ENCODE measurements around the gene SELPLG.
"Not testable (repeated sequence)": the region's sequence is repeated elsewhere in the genome, so short reads cannot be mapped to it uniquely, and the experiment has no call there.

SELPLG gene

GRCh38 chr12:108633534-108634248 is at the start of gene SELPLG:
SELPLG (minus strand) TSS chr12:108633894; CDS start chr12:108624307, 9,587 bp downstream.
- peak; percentile 93 for DNase-seq

- no peak for DNase-seq
Measured at GRCh38 chr12:108681317-108681716, 47.6 kb upstream of the SELPLG start.

- DNase-seq: no peak
Measured at GRCh38 chr12:108679106-108679681, 45.5 kb upstream of the SELPLG start.

- no peak for DNase-seq
Measured at GRCh38 chr12:108678104-108678730, 44.5 kb upstream of the SELPLG start.

GRCh38 chr12:108677381-108677780 is 43.7 kb upstream of the SELPLG start:
- DNase-seq: no peak

- no peak for DNase-seq
Measured at GRCh38 chr12:108676707-108677106, 43.0 kb upstream of the SELPLG start.

GRCh38 chr12:108675792-108676191 is 42.1 kb upstream of the SELPLG start:
- DNase-seq: no peak

- no peak for DNase-seq
Measured at GRCh38 chr12:108672054-108672453, 38.4 kb upstream of the SELPLG start.

- no peak for DNase-seq
Measured at GRCh38 chr12:108671110-108671509, 37.4 kb upstream of the SELPLG start.

GRCh38 chr12:108670066-108670631 is 36.5 kb upstream of the SELPLG start:
- no peak for DNase-seq

GRCh38 chr12:108668542-108668941 is 34.8 kb upstream of the SELPLG start:
- no peak for DNase-seq

GRCh38 chr12:108668063-108668462 is 34.4 kb upstream of the SELPLG start:
- no peak for DNase-seq

- no peak for DNase-seq
Measured at GRCh38 chr12:108667349-108667748, 33.7 kb upstream of the SELPLG start.

- no peak for DNase-seq
Measured at GRCh38 chr12:108666401-108666881, 32.7 kb upstream of the SELPLG start.

GRCh38 chr12:108665608-108666202 is 32.0 kb upstream of the SELPLG start:
- no peak for DNase-seq

- peak; percentile 88 for DNase-seq
Measured at GRCh38 chr12:108664338-108665258, 30.9 kb upstream of the SELPLG start.

- DNase-seq: no peak
Measured at GRCh38 chr12:108663324-108664015, 29.8 kb upstream of the SELPLG start.

GRCh38 chr12:108658115-108658514 is 24.4 kb upstream of the SELPLG start:
- DNase-seq: not testable (repeated sequence)

GRCh38 chr12:108657130-108657745 is 23.5 kb upstream of the SELPLG start:
- no peak for DNase-seq

GRCh38 chr12:108656247-108656646 is 22.6 kb upstream of the SELPLG start:
- not testable (repeated sequence) for DNase-seq

- DNase-seq: not testable (repeated sequence)
Measured at GRCh38 chr12:108655812-108656175, 22.1 kb upstream of the SELPLG start.
